ENCODE results near the gene GNAI1. TPM values are rescaled to one million over a fixed set of nuclear protein-coding genes. Genes with fewer than 3 reads are reported as not detected.

GNAI1 gene
- total and polyA plus RNA-seq, 10 of the 15 experiments (the other 5 are each of a cell fraction or from before 2014, with no cell fraction given) = not detected

GRCh38 chr7:80155374-80155773 is 20.7 kb downstream of the GNAI1 start:
- no peaks in the 10 kb centered on the region for H3K79me2 ChIP-seq (ENCODE audit: control insufficient read depth, insufficient read depth, low read length)
- no peak for TF ChIP-seq NFYA (IDR thresholded peaks at IDR 0.05; ENCODE audit: borderline replicate concordance, low read depth, low read length)
- no peak for TF ChIP-seq GABPA (IDR thresholded peaks at IDR 0.05; ENCODE audit: low read depth)
- TF ChIP-seq ZNF687 (IDR thresholded peaks at IDR 0.05) = no peak
- no peak for TF ChIP-seq IKZF1 (conservative IDR thresholded peaks at IDR 0.05)
- no peak for TF ChIP-seq ATF3 (IDR thresholded peaks at IDR 0.05; ENCODE audit: borderline replicate concordance, extremely low read depth, low read depth, low read length)
- TF ChIP-seq SKIL (IDR thresholded peaks at IDR 0.05; ENCODE audit: low read depth, poor library complexity, severe bottlenecking) = no peak
- no peak for TF ChIP-seq CBX3 (IDR thresholded peaks at IDR 0.05; ENCODE audit: borderline replicate concordance, low read depth)
- no peak for TF ChIP-seq KDM1A (IDR thresholded peaks at IDR 0.05; ENCODE audit: borderline replicate concordance)
- TF ChIP-seq KAT2A (conservative IDR thresholded peaks at IDR 0.05; ENCODE audit: control insufficient read depth, low read depth, low read length) = no peak
- no peak for TF ChIP-seq ZNF217 (IDR thresholded peaks at IDR 0.05)
- no peak for TF ChIP-seq SREBF2 (IDR thresholded peaks at IDR 0.05; ENCODE audit: low read length)
- TF ChIP-seq SIN3A (IDR thresholded peaks at IDR 0.05; ENCODE audit: low read depth, low read length) = no peak
- TF ChIP-seq RELB (IDR thresholded peaks at IDR 0.05; ENCODE audit: low read depth) = no peak
- no peak for TF ChIP-seq SMARCA5 (IDR thresholded peaks at IDR 0.05)
- TF ChIP-seq MAX (IDR thresholded peaks at IDR 0.05; ENCODE audit: low read depth, low read length) = no peak
- no peaks in the 10 kb centered on the region for H3K9me3 ChIP-seq (replicated peaks; ENCODE audit: control insufficient read depth, insufficient read depth, low read length)
- no peak overlapping the region for H2AFZ ChIP-seq (ENCODE audit: control insufficient read depth, low read depth, low read length)
- ChIA-PET POLR2A (no interaction called here), RAD21 (ENCODE audit: unreplicated experiment) (no interaction called here), SMC1A (ENCODE audit: uncharacterized antibody, unreplicated experiment) (no interaction called here), CTCF (no interaction called here)
- no peaks in the 10 kb centered on the region for H3K27me3 ChIP-seq (replicated peaks in 1 of 2; ENCODE audit: control insufficient read depth in 2 of 2, insufficient read depth in 2 of 2, low read length in 1 of 2)
- H3K27ac ChIP-seq (ENCODE audit: control insufficient read depth, insufficient read depth) = no peak overlapping the region
- no peaks in the 10 kb centered on the region for H4K20me1 ChIP-seq (ENCODE audit: control insufficient read depth, insufficient read depth)
- WGBS (ENCODE audit: insufficient coverage, insufficient replicate concordance, low lambda C conversion rate, missing lambda C conversion rate) = 3% methylated on average over 1 of the region's 1 CpG
- no TSS peak for BruUV-seq (replicated peaks)
- no peaks in the 10 kb centered on the region for H3K36me3 ChIP-seq (ENCODE audit: control insufficient read depth in 2 of 2, insufficient read depth in 2 of 2, low read length in 1 of 2)
- H3K4me2 ChIP-seq (ENCODE audit: control insufficient read depth, insufficient read depth) = no peak overlapping the region
- intact Hi-C loops (cut with micrococcal nuclease; ENCODE audit: unreplicated experiment) = no loop called here
- H3K4me3 ChIP-seq = no peak overlapping the region
- H3K9ac ChIP-seq (ENCODE audit: control insufficient read depth, insufficient read depth, low read length) = no peak overlapping the region
- DNase-seq (ENCODE audit: low read depth, low spot score) = no peak
- in situ Hi-C loops (cut with MboI) = no loop called here
- no peak for ATAC-seq
- no peaks in the 10 kb centered on the region for H3K4me1 ChIP-seq (ENCODE audit: control insufficient read depth, insufficient read depth, low read length)
- FAIRE-seq = no peak

Data from GM12878 (cell line).